ENCODE data around the gene HDAC4. TPM values are rescaled to one million over a fixed set of nuclear protein-coding genes. Genes with fewer than 3 reads are reported as not detected.

HDAC4 gene
- total and polyA plus RNA-seq, 9 of the 15 experiments (the other 6 are each of a cell fraction or from before 2014, with no cell fraction given): 0.11 to 20.2 (median 4.0) TPM

- TF ChIP-seq ZNF518B (CRISPR knock-in tag; IDR thresholded peaks at IDR 0.05): no peak
- TF ChIP-seq FOXA1 (IDR thresholded peaks at IDR 0.05; ENCODE audit: borderline replicate concordance): no peak
- TF ChIP-seq ZNF407 (IDR thresholded peaks at IDR 0.05; ENCODE audit: low read depth): no peak
- TF ChIP-seq CTCFL (IDR thresholded peaks at IDR 0.05; ENCODE audit: borderline replicate concordance, insufficient read depth, low read depth, low read length, poor library complexity, severe bottlenecking): no peak
Measured at GRCh38 chr2:239012936-239013677, 387.7 kb downstream of the HDAC4 start (continued).
